22Rv1 (cell line): ENCODE measurements around the gene RBM19.

Experiments used
- H3K27ac ChIP-seq: fragments of 450-650 bp; 2 replicates; pipeline ENCODE4 v1.5.1; 2017
- CTCF ChIP-seq: fragments of 450-650 bp; IDR thresholded peaks from 2 replicates; pipeline ENCODE4 v1.5.1; 2017; ENCODE audit warnings: mild to moderate bottlenecking
- ZFX ChIP-seq: fragments of 450-650 bp; IDR thresholded peaks from 2 replicates; pipeline ENCODE4 v1.6.1; 2017; ENCODE audit warnings: antibody characterized with exemption, borderline replicate concordance

Gene RBM19

GRCh38 chr12:113942209-113942608 lies 23.9 kb downstream of the RBM19 start:
- no peak overlapping the region for H3K27ac ChIP-seq
- no peak for TF ChIP-seq ZFX
- TF ChIP-seq CTCF, result no peak

DNA sequence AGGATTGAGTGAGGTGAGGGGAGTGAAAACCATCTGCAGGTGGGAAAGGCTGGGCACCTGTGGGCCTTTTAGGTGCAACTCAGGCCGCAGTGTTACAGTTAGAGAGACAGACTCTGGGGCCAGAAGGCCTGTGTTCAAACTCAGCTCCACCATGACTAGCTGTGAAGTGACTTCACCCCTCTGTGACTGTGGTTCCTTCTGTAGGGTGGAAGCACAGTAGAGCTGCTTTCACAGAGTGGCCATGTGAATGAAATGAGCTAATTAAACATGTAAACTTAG lies 25.0 kb downstream of the RBM19 start:
- no peak for TF ChIP-seq CTCF
- no peak for TF ChIP-seq ZFX
- H3K27ac ChIP-seq, result no peak overlapping the region

DNA sequence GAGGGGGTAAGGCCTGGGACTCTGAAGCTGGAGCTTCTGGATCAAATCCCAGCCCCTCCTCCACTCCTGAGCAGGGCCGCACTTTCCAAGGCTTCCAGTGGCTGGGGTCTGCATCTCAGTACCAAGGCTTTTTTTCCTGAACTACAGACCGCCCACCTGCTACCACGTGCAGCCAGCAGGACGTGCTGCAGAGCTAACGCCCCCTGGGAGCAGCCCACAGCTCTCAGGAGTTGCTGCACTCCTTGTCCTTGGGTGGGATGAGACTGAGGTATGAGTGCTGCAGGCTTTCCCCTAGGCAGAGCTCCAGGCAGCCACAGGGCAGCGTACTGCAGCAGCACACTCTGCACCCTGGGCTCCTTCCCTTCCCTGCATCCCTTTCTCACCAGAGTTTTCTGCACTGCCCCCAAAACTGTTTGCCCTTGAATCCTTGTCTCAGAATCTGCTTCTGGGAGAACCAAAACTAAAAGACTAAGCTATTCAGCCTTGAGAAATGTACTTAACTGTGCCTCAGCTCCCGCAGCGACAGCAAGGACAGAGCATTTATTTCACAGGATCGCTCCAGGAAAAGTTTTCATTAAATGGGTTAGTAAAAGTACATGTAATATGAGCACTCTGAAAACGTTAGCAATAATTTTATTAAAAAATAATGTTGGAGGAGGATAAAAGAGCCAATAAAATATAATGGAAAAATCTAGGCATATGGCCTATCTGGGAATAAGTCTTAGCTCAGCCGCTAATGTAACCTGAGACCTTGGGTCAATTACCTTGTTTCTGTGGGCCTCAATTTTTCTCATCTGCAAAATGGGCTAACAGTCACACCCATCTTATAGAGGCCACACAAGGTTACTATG lies 25.5 kb downstream of the RBM19 start:
- TF ChIP-seq ZFX (no peak), CTCF (no peak)
- H3K27ac ChIP-seq, result no peak overlapping the region

- TF ChIP-seq CTCF (no peak), ZFX (no peak)
- H3K27ac ChIP-seq, result no peak overlapping the region
Observed at GRCh38 chr12:113939867-113940266, 26.3 kb downstream of the RBM19 start.

DNA sequence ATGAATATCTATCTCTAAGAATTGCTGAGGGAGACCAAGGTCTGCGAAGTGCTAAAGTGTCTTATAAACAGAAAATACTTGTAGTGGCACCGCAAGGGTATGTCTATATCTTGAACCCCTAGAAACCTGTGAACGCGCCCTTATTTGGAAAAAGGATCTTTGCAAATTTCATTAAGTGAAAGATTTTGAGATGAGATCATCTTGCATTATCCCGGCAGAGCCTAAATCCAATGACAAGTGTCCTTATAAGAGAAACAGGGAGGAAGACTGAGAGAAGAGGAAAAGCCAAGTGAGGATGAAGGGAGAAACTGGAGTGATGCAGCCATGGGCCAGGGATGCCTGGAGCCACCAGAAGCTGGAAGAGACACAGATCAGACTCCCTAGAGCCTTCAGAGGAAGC lies 27.7 kb downstream of the RBM19 start:
- no peak overlapping the region for H3K27ac ChIP-seq
- TF ChIP-seq ZFX (no peak), CTCF (no peak)

DNA sequence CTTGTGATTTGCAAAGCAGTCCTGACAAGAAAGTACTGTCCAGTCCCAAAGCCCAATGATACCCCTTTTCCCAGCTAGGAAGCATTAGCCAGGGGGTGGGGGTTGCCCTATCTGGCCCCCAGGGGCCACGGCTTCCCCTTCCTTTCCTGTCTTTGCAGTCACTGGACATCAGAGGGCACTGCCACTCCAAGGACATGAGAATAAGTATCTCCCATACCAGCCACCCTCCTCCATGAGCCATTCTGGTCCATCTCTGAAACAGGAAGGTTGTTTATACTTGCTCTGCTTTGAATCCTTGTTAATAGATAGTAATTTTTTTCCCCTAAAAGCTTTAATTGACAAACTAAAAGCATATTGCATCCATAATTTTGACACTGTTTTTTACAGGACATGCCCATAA lies 29.7 kb downstream of the RBM19 start:
- no peak for TF ChIP-seq CTCF
- TF ChIP-seq ZFX, result no peak
- H3K27ac ChIP-seq, result no peak overlapping the region

DNA sequence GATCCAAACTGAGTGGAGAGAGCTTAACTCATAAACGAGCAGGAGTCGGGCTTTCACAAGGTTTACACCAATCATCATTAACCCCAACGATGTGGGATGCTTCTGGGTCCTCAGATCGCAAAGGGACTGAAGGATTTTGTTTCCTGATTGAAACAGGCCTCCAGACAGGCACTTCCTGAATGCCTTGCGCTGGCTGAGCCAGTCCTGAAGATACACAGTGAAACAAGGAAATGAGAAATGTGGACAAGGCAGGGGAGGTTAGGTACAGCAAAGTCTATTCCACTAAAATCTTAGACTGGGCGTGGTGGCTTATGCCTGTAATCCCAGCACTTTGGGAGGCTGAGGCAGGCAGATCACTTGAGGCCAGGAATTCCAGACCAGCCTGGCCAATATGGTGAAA lies 30.7 kb downstream of the RBM19 start:
- TF ChIP-seq CTCF (no peak), ZFX (no peak)
- no peak overlapping the region for H3K27ac ChIP-seq
